Immature natural killer cell (primary cell): ENCODE results near the gene CLEC2L. TPM values are rescaled to one million over a fixed set of nuclear protein-coding genes. Genes with fewer than 3 reads are reported as not detected.

ENCODE experiments used
- DNase-seq, 3 donors: peaks; one replicate each; pipeline ENCODE4 v3.0.0; 2022; ENCODE audit warnings: mixed read lengths in 1 of 3
- H3K27ac Mint-ChIP-seq, 6 donors: one replicate each; pipeline ENCODE4 v1.8.0; 2020; ENCODE audit warnings: mixed read lengths in 6 of 6, mild to moderate bottlenecking in 5 of 6, inconsistent platforms in 4 of 6, moderate library complexity in 3 of 6
- H3K27me3 Mint-ChIP-seq, 3 donors: one replicate each; pipeline ENCODE4 v1.8.0; 2020 to 2021; ENCODE audit warnings: low read depth in 3 of 3, mild to moderate bottlenecking in 3 of 3, mixed read lengths in 3 of 3, moderate library complexity in 3 of 3, inconsistent platforms in 1 of 3
- H3K36me3 Mint-ChIP-seq, 3 donors: one replicate each; pipeline ENCODE4 v1.8.0; 2020; ENCODE audit warnings: mixed read lengths in 3 of 3, inconsistent platforms in 2 of 3, mild to moderate bottlenecking in 2 of 3
- H3K4me1 Mint-ChIP-seq, 2 donors: one replicate each; pipeline ENCODE4 v1.8.0; 2020; ENCODE audit warnings: inconsistent platforms in 2 of 2, mild to moderate bottlenecking in 2 of 2, mixed read lengths in 2 of 2, moderate library complexity in 1 of 2
- H3K4me3 Mint-ChIP-seq, 5 donors: one replicate each; pipeline ENCODE4 v1.8.0; 2020; ENCODE audit warnings: mild to moderate bottlenecking in 5 of 5, mixed read lengths in 5 of 5, inconsistent platforms in 3 of 5, moderate library complexity in 3 of 5
- H3K9me3 Mint-ChIP-seq, 6 donors: one replicate each; pipeline ENCODE4 v1.8.0; 2020; ENCODE audit warnings: mild to moderate bottlenecking in 6 of 6, mixed read lengths in 6 of 6, inconsistent platforms in 4 of 6, moderate library complexity in 3 of 6
- polyA plus RNA-seq, 3 donors: library from polyadenylated mRNA; unstranded; fragments of 300-500 nt; fragmentation: Illumina TruSeq; gene quantifications; one replicate each; pipeline ENCODE4 v1.2.3, GENCODE V29; 2021

CLEC2L gene
- under 1 TPM in 1 of 3 donors, not detected in 2; 0.19 TPM for polyA plus RNA-seq

- Mint-ChIP-seq H3K4me1 (peaks cover 0 to 2% of the 10 kb centered on the region in 2 donors), H3K27ac (no peak within 1 kb of the TSS), H3K27me3 (peaks cover 9 to 21% (median 16%) of the 10 kb centered on the region in 3 donors), H3K4me3 (no peak within 1 kb of the TSS), H3K36me3 (no peaks in the 10 kb centered on the region), H3K9me3 (no peaks in the 10 kb centered on the region)
- no peak for DNase-seq
Measured at GRCh38 chr7:139523199-139523941, at the start of gene CLEC2L. CLEC2L (plus strand) TSS chr7:139523685; CDS start chr7:139523928, 243 bp downstream.

GRCh38 chr7:139476139-139476538, 47.3 kb upstream of the CLEC2L start:
- H3K27me3 Mint-ChIP-seq: peaks cover 0 to 12% (median 6%) of the 10 kb centered on the region in 3 donors
- peaks cover 0 to 3% (median 0%) of the 10 kb centered on the region in 6 donors for H3K9me3 Mint-ChIP-seq
- H3K4me1 Mint-ChIP-seq: no peaks in the 10 kb centered on the region
- H3K4me3 Mint-ChIP-seq: no peak overlapping the region
- H3K27ac Mint-ChIP-seq: no peak overlapping the region
- no peak for DNase-seq
- peaks cover 0 to 6% (median 5%) of the 10 kb centered on the region in 3 donors for H3K36me3 Mint-ChIP-seq

GRCh38 chr7:139476891-139477290, 46.6 kb upstream of the CLEC2L start:
- H3K4me3 Mint-ChIP-seq: no peak overlapping the region
- DNase-seq: no peak
- H3K36me3 Mint-ChIP-seq: peaks cover 0 to 6% (median 5%) of the 10 kb centered on the region in 3 donors
- peaks cover 0 to 17% (median 6%) of the 10 kb centered on the region in 3 donors for H3K27me3 Mint-ChIP-seq
- peaks cover 0 to 3% (median 0%) of the 10 kb centered on the region in 6 donors for H3K9me3 Mint-ChIP-seq
- no peak overlapping the region for H3K27ac Mint-ChIP-seq
- H3K4me1 Mint-ChIP-seq: no peaks in the 10 kb centered on the region

DNA sequence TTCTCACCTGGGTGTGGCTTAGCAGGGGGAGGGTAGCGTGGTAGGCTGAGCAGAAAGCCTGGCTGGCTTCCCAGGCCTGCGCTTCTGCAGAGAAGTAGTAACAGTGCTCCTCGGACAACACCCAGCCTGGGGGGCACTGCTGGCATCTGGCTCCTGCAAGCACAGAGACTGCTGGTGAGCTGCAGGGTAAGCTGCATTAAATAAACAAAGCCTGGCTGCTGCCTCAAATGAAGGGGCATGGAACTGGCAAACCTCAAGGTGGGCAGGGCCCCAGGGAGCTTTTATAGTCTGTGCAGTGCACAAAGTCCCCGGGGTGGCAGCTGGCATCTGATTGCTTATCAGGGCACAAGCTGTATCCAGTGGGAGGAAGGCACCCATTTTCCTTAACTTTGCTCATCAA, 43.9 kb upstream of the CLEC2L start:
- H3K36me3 Mint-ChIP-seq: no peaks in the 10 kb centered on the region
- no peak overlapping the region for H3K27ac Mint-ChIP-seq
- H3K4me1 Mint-ChIP-seq: peaks cover 0 to 6% of the 10 kb centered on the region in 2 donors
- H3K9me3 Mint-ChIP-seq: no peaks in the 10 kb centered on the region
- no peak for DNase-seq
- no peak overlapping the region for H3K4me3 Mint-ChIP-seq
- peaks cover 3 to 23% (median 13%) of the 10 kb centered on the region in 3 donors for H3K27me3 Mint-ChIP-seq

DNA sequence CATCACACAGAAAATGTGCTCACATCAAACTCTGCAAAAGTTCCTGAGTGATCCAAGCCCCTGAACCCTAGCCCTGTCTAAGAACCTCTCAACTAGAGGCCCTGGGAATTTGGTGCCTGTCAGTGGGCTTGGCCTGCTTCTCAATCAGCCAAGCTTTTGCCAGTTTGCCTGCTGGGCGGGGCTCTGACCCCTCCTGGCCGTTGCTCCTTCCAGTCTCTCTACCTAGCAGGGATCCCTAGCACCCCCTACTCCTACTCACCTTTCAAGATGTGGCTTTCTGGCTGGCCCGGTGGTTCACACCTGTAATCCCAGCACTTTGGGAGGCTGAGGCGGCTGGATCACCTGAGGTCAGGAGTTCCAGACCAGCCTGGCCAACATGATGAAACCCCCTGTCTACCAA, 42.1 kb upstream of the CLEC2L start:
- H3K4me3 Mint-ChIP-seq: no peak overlapping the region
- peaks cover 0 to 6% of the 10 kb centered on the region in 2 donors for H3K4me1 Mint-ChIP-seq
- H3K9me3 Mint-ChIP-seq: no peaks in the 10 kb centered on the region
- H3K27me3 Mint-ChIP-seq: peaks cover 3 to 23% (median 21%) of the 10 kb centered on the region in 3 donors
- H3K36me3 Mint-ChIP-seq: no peaks in the 10 kb centered on the region
- no peak overlapping the region for H3K27ac Mint-ChIP-seq
- no peak for DNase-seq

GRCh38 chr7:139482122-139482521, 41.4 kb upstream of the CLEC2L start:
- H3K9me3 Mint-ChIP-seq: no peaks in the 10 kb centered on the region
- no peak overlapping the region for H3K27ac Mint-ChIP-seq
- no peaks in the 10 kb centered on the region for H3K36me3 Mint-ChIP-seq
- H3K4me1 Mint-ChIP-seq: peaks cover 0 to 6% of the 10 kb centered on the region in 2 donors
- no peak for DNase-seq
- H3K4me3 Mint-ChIP-seq: peak overlapping the region in 3 of 5 donors; percentile 29 to 51 (median 48)
- peaks cover 6 to 23% (median 21%) of the 10 kb centered on the region in 3 donors for H3K27me3 Mint-ChIP-seq

DNA sequence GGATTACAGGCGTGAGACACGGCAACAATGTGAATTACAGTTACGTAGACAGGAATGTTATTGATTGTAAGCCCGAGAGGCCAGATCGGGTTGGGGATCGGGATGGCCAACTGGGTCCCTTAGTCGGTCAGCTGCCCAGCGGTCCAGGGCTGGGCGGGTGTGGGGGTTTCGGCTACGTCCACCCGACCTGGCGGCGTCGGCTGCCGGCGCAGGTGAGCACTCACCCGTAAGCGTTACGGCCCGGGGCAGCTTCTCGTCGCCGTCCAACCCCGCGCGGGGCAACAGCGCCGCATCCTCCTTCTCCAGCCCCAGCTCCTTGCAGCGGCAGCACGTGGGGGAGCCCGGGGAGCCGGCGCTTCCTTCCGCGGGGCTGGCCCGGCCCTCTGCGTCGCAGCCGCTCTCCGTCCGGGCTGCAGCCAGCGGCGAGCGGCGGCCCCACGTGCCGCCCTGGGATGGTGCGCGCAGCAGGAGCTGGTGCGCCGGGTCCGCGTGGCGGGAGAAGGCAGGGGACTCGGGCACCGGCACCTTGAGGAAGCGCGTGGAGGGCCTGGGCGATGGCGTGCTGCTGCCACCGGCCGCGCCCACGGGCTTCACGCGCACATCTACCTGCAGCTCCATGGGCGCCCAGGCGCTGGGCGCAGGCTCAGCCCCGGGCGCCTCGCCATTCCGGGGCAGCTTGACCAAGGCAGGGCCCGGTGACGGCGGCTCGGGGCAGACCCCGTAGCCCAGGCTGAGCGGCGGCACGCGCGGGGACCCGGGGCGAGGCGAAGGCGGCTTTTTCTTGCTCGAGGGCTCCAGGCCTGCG, 40.6 kb upstream of the CLEC2L start:
- DNase-seq: no peak

GRCh38 chr7:139487366-139488080, 36.0 kb upstream of the CLEC2L start:
- H3K27ac Mint-ChIP-seq: no peak overlapping the region
- H3K27me3 Mint-ChIP-seq: peaks cover 12 to 18% (median 15%) of the 10 kb centered on the region in 3 donors
- no peak overlapping the region for H3K4me3 Mint-ChIP-seq
- DNase-seq: no peak
- H3K9me3 Mint-ChIP-seq: peaks cover 0 to 7% (median 2%) of the 10 kb centered on the region in 6 donors
- peaks cover 0 to 3% of the 10 kb centered on the region in 2 donors for H3K4me1 Mint-ChIP-seq
- no peaks in the 10 kb centered on the region for H3K36me3 Mint-ChIP-seq

More for the DNA sequence above, 40.6 kb upstream of the CLEC2L start:
- H3K4me1 Mint-ChIP-seq: peaks cover 0 to 6% of the 10 kb centered on the region in 2 donors
- H3K4me3 Mint-ChIP-seq: peak overlapping the region; percentile 35 to 75 (median 59)
- H3K36me3 Mint-ChIP-seq: no peaks in the 10 kb centered on the region
- H3K27me3 Mint-ChIP-seq: peaks cover 9 to 21% (median 20%) of the 10 kb centered on the region in 3 donors
- no peaks in the 10 kb centered on the region for H3K9me3 Mint-ChIP-seq
- no peak overlapping the region for H3K27ac Mint-ChIP-seq

- Mint-ChIP-seq H3K27me3 (peaks cover 12 to 18% (median 14%) of the 10 kb centered on the region in 3 donors), H3K9me3 (peaks cover 0 to 11% (median 6%) of the 10 kb centered on the region in 6 donors), H3K4me3 (no peak overlapping the region), H3K36me3 (peaks cover 0 to 3% (median 0%) of the 10 kb centered on the region in 3 donors), H3K27ac (no peak overlapping the region), H3K4me1 (peaks cover 0 to 2% of the 10 kb centered on the region in 2 donors)
- no peak for DNase-seq
Measured at GRCh38 chr7:139488810-139489209, 34.7 kb upstream of the CLEC2L start.

GRCh38 chr7:139490130-139490529, 33.4 kb upstream of the CLEC2L start:
- H3K27me3 Mint-ChIP-seq: peaks cover 5 to 14% (median 12%) of the 10 kb centered on the region in 3 donors

DNA sequence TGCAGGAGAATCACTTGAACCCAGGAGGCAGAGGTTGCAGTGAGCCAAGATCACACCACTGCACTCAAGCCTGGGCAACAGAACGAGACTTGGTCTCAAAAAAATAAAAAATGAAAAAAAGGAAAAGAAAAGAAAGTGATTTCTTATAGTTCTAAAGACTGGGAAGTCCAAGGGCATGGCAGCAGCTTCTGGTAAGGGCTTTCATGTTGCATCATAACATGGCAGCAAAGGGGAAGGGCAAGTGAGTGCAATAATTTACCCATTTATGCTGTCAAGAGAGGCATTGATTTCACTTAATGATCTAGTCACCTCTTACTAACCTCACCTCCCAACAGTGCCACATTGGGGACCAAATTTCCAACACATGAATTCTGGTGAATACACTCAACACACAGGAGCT, 31.2 kb upstream of the CLEC2L start:
- H3K27ac Mint-ChIP-seq: no peak overlapping the region
- peaks cover 0 to 11% (median 6%) of the 10 kb centered on the region in 6 donors for H3K9me3 Mint-ChIP-seq
- H3K27me3 Mint-ChIP-seq: peaks cover 5 to 8% (median 7%) of the 10 kb centered on the region in 3 donors
- peaks cover 0 to 3% (median 0%) of the 10 kb centered on the region in 3 donors for H3K36me3 Mint-ChIP-seq
- no peak for DNase-seq
- no peaks in the 10 kb centered on the region for H3K4me1 Mint-ChIP-seq
- no peak overlapping the region for H3K4me3 Mint-ChIP-seq

More at GRCh38 chr7:139490130-139490529, 33.4 kb upstream of the CLEC2L start:
- Mint-ChIP-seq H3K36me3 (peaks cover 0 to 3% (median 0%) of the 10 kb centered on the region in 3 donors), H3K4me1 (no peaks in the 10 kb centered on the region), H3K4me3 (no peak overlapping the region), H3K27ac (no peak overlapping the region), H3K9me3 (peaks cover 0 to 11% (median 6%) of the 10 kb centered on the region in 6 donors)
- DNase-seq: no peak

DNA sequence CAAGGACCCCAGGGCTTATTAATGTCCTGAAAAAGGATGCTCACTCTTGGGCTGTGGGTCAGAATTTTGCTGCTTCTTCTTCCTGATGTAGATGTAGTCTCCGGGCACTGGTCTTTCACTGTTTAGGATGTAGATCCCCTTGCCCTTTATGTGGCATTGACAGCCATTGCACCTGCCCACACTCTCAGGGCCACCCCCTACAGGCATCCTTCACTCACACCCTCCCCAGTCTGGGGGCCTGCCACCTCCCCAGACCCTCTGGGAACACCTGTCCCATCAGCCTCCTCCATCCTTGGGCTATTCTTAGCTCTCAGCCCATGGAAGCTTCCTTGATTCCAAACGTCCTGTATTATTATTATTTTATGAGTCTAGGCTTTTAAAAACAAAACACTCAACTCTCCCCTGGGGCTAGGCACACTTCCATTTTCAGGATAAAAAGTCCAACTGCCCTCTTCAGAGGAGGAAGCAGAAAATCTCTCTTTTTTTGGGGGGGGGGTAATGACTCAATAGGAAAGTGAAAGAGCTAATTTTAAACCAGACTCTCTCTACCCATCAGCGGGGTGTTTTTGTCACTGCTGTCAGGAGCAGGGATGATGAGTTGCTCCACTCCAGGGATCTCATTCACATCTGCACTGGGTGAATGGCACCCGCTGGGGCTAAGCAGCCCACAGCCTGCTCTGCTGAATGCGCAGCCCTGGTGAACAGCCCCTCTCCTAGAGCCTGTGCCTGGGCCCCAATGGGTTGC, 28.5 kb upstream of the CLEC2L start:
- peaks cover 0 to 11% (median 6%) of the 10 kb centered on the region in 6 donors for H3K9me3 Mint-ChIP-seq

More for the DNA sequence above, 28.5 kb upstream of the CLEC2L start:
- Mint-ChIP-seq H3K36me3 (peaks cover 0 to 3% (median 0%) of the 10 kb centered on the region in 3 donors), H3K4me1 (peaks cover 3 to 4% of the 10 kb centered on the region in 2 donors), H3K27me3 (peaks cover 3 to 11% (median 6%) of the 10 kb centered on the region in 3 donors), H3K27ac (no peak overlapping the region), H3K4me3 (no peak overlapping the region)
- DNase-seq: no peak
